AG08395 (cell line): ENCODE results near the gene FARS2.

Experiments used
- DNase-seq: peaks from one replicate; pipeline ENCODE4 v3.0.0; 2012; ENCODE audit warnings: mixed read lengths, low spot score

The FARS2 gene

DNA sequence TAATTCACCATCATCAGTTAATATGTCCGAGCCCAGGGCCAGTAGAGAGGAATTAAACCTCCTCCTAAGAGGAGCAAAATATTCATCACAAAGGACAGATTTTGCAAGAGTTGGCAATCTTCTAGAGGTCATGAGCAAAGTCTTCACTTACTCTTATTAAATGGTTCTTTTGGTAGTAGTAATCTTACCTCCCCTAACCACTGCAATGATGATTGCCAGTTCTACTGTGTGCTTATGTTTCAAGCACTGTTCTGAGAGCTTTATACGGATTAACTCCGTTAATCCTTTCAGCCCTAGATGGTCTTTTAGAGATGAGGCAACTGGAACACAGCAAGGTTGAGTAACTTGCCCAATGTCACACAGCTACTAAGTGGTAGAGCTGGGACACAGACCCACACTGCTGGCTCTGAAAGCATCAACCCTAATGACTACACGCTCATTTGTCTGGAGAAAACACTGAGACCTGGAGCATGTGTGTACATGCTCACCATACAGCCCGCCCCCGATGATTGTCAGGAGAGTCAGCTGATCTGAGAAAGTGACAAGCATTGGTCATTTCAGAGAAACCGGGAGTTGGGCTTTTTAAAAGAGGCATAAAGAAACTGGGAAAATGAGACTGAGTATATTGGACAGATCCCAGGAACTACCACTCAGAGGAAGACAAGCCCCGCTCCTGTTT is 469.4 kb downstream of the FARS2 start:
- DNase-seq, result peak; percentile 50

DNA sequence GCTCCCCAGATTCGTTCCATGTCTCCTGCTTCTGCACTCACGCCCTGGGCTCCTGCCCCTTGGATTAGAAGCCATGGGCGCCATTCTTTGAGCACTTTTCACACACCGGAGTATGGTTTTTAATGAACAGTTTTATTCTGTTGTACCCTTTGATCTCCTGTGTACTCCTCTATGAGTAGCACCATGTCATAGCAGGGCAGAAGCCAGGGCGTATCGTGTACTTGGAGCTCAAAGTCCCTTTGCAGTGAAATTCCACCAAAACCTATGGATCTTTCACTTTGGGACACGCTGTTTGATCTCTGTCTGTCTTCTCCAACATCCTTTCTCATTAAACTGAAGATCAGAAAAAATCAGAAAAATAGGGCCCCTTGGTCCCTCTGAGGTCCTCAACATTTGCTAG is 470.1 kb downstream of the FARS2 start:
- no peak for DNase-seq

GRCh38 chr6:5732496-5732895 is 471.2 kb downstream of the FARS2 start:
- DNase-seq, result no peak

GRCh38 chr6:5736016-5736738 is 474.9 kb downstream of the FARS2 start:
- no peak for DNase-seq

DNA sequence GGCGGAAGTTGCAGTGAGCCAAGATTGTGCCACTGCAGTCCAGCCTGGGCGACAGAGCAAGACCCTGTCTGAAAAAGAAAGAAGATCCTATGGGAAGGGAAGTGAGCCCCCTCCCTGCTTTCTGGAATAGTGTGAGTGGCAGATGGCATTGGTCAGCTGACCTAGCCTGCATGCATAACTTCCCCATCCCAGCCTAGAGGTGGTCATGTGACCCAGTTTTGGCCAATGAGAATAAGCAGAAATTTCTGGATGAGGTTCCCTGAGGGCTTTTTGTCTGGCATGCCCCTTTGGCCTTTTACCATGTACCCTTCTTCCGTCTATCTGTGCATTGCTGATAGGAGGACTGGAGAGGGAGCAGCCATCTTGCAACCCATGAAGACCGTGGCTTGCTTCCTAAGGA is 476.1 kb downstream of the FARS2 start:
- no peak for DNase-seq

DNA sequence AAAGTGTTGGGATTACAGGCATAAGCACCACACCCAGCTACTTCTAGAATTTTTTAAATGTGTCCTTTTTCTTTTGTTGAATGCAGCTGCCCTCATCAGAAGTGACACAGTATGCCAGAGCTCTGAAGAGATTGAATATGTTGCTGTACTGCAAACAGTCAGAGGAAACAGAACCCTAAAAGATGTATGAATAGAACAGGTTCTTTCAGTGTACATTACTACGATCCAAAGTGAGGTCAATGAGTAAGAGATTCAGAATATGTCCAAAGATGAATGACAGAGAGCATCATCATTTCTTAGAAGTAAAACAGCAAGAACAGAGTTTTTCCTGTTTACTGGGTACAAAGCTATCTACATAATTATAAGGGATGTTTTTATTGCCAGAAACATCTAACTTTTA is 476.9 kb downstream of the FARS2 start:
- DNase-seq, result no peak

DNA sequence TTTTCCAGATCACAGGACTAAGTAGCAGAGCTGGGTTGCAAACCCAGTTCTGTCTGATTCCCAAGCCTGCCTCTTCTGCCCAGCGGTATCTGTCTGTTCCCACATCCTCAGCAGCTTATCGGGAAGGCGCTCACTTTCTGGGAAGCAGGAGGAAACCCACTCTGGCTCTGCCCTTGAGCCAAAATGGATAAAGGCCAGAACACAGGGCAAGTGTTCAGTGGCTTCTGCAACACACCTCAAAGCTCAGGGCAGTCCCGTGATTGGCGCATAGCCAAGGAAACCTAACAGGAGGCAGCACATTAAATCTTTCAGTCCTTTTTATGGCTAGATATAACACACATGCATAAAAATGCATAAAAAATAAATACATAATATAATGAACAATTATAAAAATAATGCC is 483.2 kb downstream of the FARS2 start:
- DNase-seq, result no peak

GRCh38 chr6:5745081-5745480 is 483.8 kb downstream of the FARS2 start:
- DNase-seq, result no peak

GRCh38 chr6:5746053-5746758 is 484.9 kb downstream of the FARS2 start:
- DNase-seq, result peak; percentile 19

- DNase-seq, result no peak
Observed at GRCh38 chr6:5746759-5747130, 485.4 kb downstream of the FARS2 start.

DNA sequence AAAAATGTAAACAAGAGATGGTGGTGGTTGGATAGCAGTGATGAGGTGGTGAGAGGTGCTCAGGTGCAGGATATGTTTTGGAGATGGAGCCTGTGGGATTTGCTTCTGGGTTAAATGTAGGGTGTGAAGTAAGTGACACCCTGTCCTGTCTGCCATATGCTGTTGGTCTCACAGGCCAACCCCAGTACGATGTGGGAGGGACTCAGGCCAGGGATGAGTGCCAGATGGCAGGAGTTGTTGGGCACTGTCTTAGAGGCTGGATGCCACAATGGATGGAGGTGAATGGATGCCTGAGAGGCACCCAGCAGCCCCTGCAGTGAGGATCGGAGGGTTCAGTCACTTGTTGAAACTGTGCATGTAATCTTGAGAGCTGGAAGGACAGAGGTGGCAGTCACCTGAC is 486.1 kb downstream of the FARS2 start:
- DNase-seq, result no peak

DNA sequence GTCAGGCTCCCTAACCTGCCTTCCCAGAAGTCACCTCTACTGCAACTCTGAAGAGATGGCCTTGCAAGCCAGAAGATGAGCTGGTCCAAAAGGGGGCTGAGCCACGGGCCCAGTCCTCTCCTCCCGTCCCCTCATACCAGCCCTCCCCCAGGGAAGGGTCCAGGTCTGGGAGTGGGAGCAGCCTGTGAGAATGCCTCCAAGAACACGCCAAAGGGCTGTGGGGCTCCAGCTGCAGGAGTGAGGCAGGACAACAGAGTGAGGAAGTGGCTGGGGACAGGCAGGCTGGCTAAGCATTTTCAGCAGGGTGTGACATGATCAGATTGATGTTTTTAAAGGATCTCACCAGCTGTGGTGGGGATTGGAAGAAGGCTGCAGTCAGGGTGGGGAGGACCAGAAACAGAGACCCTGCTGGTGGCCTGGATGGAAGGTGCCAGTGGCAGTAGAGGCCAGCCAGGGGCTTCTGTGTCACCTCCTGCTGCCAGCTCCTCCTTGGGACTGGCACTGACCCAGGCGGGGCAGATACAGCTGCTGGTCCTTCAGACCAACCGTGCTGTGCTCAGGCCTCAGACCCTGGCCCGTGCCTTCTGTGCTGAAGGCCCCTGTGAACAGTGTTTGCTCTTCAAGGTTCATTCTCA is 487.8 kb downstream of the FARS2 start:
- DNase-seq, result no peak

GRCh38 chr6:5749651-5750215 is 488.4 kb downstream of the FARS2 start:
- no peak for DNase-seq

DNA sequence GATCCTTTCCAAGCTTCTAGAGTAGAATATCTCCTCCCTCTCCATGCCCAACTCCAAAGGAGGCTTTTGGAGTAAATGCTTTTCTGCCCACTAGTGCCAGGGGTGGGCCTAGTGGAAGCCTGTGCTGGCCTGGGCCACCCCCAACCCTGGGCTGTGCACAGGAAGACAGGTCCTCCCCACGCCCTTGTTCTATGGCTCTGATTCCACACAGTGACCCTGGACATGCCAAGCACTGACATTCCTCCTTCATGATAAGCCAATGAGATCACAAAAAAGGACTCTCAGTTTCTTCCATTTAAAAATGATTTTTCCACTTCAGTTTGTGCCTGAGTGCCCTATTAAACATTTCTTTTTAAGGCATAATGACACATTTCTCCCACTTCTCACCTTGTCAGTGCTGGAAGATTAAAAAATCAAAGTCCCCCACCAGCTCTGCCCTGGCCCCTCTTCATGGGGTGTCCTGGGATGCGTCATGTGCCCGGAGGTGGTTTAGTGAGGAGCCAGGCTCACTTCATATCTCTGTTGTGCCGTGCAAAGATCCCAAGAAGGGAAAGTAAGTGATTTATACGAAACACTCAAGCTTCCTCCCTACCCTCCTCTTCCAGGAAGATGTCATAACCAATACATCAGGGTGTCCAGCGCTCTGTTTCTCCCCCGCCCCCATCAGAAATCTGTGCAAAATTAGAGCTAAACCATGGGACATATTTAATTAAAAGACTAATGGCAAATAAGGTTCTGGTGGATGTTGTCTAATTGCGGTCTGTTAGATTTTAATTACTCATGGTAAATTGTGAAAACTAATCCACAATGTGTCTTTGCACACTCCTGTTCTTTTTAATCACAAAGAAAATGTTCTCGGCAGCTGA is 490.4 kb downstream of the FARS2 start:
- DNase-seq, result peak; percentile 52

- DNase-seq, result peak; percentile 70
Observed at GRCh38 chr6:5752391-5752680, 491.0 kb downstream of the FARS2 start.

- DNase-seq, result no peak
Observed at GRCh38 chr6:5753209-5753608, 491.9 kb downstream of the FARS2 start.

- DNase-seq, result no peak
Observed at GRCh38 chr6:5754904-5755303, 493.6 kb downstream of the FARS2 start.

DNA sequence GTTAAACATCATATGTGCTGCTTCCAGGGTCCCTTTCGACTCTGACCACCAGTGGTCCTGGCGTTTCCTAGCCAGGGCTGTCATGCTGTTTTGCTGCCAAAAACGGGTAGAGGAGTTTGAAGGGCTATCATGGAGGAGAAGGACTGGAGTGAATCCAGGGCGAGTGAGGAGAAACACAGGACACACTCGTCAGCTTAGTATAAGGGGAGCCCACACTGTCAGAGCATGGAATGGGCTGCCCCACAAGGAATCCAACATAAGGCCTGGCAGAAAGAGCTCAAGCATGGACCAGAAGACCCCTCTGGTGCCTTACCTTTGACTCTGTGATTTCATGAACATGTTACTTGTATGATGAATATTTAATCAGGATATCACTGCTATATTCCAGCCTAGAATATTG is 498.3 kb downstream of the FARS2 start:
- no peak for DNase-seq

- DNase-seq, result no peak
Observed at GRCh38 chr6:5761370-5761769, 500.1 kb downstream of the FARS2 start.

GRCh38 chr6:5762561-5762968 is 501.3 kb downstream of the FARS2 start:
- DNase-seq, result peak; percentile 19

DNA sequence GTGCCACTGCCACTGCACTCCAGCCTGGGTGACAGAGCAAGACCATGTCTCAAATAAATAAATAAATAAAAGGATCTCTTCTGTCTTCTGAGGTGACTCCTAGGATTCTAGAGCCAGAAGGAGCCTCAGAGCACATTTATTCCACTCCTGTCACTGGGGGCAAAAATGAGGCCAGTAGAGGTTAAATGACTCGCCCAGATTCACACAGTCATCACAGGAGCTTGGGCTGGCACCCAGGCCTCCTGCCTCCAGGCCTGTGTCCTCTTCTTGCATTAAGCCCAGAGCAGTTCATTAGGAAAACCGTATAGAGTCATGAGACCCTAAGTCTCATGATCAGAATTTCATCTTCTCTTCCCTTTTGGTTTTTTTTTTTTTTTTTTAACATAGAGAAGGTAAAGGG is 502.1 kb downstream of the FARS2 start:
- DNase-seq, result peak; percentile 57

DNA sequence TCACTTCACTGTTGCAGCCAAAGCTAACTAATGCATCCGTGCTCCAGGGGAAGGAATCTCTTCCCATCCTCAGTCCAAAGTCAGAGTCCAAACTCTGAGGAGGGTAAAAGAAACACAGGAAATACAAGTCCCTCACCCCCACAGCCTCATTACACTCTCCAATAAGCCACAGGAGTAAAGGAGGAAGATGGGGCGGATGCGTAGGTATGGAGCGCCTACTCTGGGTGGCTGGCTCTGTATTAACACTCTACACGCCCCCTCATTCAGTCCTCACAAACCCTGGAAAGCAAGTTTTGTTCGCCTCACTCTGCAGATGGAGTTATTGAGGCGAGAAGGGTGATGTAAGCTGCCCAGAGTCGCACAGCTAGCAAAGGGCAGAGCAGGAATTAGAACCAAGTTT is 502.6 kb downstream of the FARS2 start:
- no peak for DNase-seq
